SK-N-SH (cell line): ENCODE measurements around the gene TMEM11. TPM values are rescaled to one million over a fixed set of nuclear protein-coding genes. Genes with fewer than 3 reads are reported as not detected.

Source experiments
- CTCF ChIA-PET: fragments of 300-600, 350-600 bp; formaldehyde crosslinking; extraction: SDS; loops from one replicate; lab custom pipeline; 2021; lab: Yijun Ruan, JAX
- POLR2A ChIA-PET: fragments of 350-600 bp; sonication (Branson Sonifier 250); formaldehyde crosslinking; extraction: SDS; loops from one replicate; lab custom pipeline; 2020; ENCODE audit warnings: antibody characterized with exemption, inconsistent platforms; lab: Yijun Ruan, JAX
- DNase-seq: peaks from one replicate; pipeline ENCODE4 v3.0.0; 2012
- H2AFZ ChIP-seq: fragments of 200-600 bp; sonication (generic); 2 replicates; pipeline ENCODE4 v1.8.1; 2016; ENCODE audit warnings: antibody characterized with exemption, mild to moderate bottlenecking, low read depth
- H3F3A ChIP-seq: fragments of 200-600 bp; sonication (generic); replicated peaks from 2 replicates; pipeline ENCODE3; 2016; ENCODE audit warnings: antibody characterized with exemption, mild to moderate bottlenecking; ENCODE audit not compliant: insufficient read depth
- H3K27ac ChIP-seq, 2 experiments: fragments of 200-500 bp in 1 of 2; fragments of 200-600 bp in 1 of 2; sonication (Bioruptor generic) in 1 of 2; sonication (generic), shearing (Covaris generic) in 1 of 2; 2 replicates each; pipeline versions ENCODE4 v1.5.1 to v1.6.1; 2014 to 2016; ENCODE audit warnings: low read depth in 2 of 2, inconsistent platforms in 1 of 2, low read length in 1 of 2, mild to moderate bottlenecking in 1 of 2, mixed read lengths in 1 of 2
- H3K27me3 ChIP-seq: fragments of 200-600 bp; sonication (generic), shearing (Covaris generic); 2 replicates; pipeline ENCODE4 v1.6.1; 2016; ENCODE audit warnings: mixed run types; ENCODE audit not compliant: insufficient read depth
- H3K36me3 ChIP-seq, 2 experiments: fragments of 200-500 bp in 1 of 2; fragments of 200-600 bp in 1 of 2; sonication (Bioruptor generic) in 1 of 2; sonication (generic) in 1 of 2; replicated peaks in 1 of 2; 2 replicates each; pipeline versions ENCODE3 to v1.5.1; 2014 to 2016; ENCODE audit warnings: low read length in 1 of 2, mild to moderate bottlenecking in 1 of 2; ENCODE audit not compliant: insufficient read depth in 2 of 2, control insufficient read depth in 1 of 2
- H3K4me1 ChIP-seq, 2 experiments: fragments of 200-500 bp in 1 of 2; fragments of 200-600 bp in 1 of 2; sonication (Bioruptor generic) in 1 of 2; sonication (generic), shearing (Covaris generic) in 1 of 2; 2 replicates each; pipeline versions ENCODE4 v1.5.1 to v1.6.1; 2014 to 2016; ENCODE audit warnings: low read depth in 1 of 2, low read length in 1 of 2, mixed run types in 1 of 2; ENCODE audit not compliant: insufficient read depth in 2 of 2, control insufficient read depth in 1 of 2
- H3K4me2 ChIP-seq: fragments of 200-600 bp; sonication (generic), shearing (Covaris generic); 2 replicates; pipeline ENCODE4 v1.6.1; 2017; ENCODE audit warnings: mixed run types
- H3K4me3 ChIP-seq, 2 experiments: fragments of 200-500 bp in 1 of 2; fragments of 200-600 bp in 1 of 2; sonication (Bioruptor generic) in 1 of 2; sonication (generic), shearing (Covaris generic) in 1 of 2; 2 replicates each; pipeline versions ENCODE4 v1.5.1 to v1.8.1; 2014 to 2016; ENCODE audit warnings: low read depth in 2 of 2, inconsistent platforms in 1 of 2, low read length in 1 of 2, mild to moderate bottlenecking in 1 of 2, mixed read lengths in 1 of 2, moderate library complexity in 1 of 2
- H3K79me2 ChIP-seq: fragments of 200-600 bp; sonication (generic); 2 replicates; pipeline ENCODE4 v1.8.1; 2017; ENCODE audit warnings: mild to moderate bottlenecking; ENCODE audit not compliant: insufficient read depth
- H3K9ac ChIP-seq: fragments of 200-600 bp; sonication (generic); 2 replicates; pipeline ENCODE4 v1.6.1; 2017; ENCODE audit warnings: mixed run types
- H3K9me2 ChIP-seq: fragments of 200-600 bp; sonication (generic); 2 replicates; pipeline ENCODE4 v1.6.1; 2017; ENCODE audit warnings: mixed run types
- H3K9me3 ChIP-seq: fragments of 200-600 bp; sonication (generic); 2 replicates; pipeline ENCODE4 v1.6.1; 2017; ENCODE audit warnings: mixed run types, mild to moderate bottlenecking, moderate library complexity
- H4K20me1 ChIP-seq: fragments of 200-600 bp; sonication (generic); 2 replicates; pipeline ENCODE4 v1.6.1; 2017; ENCODE audit warnings: mild to moderate bottlenecking, mixed run types; ENCODE audit not compliant: insufficient read depth
- CHD2 ChIP-seq: fragments of 150-350 bp; IDR thresholded peaks from 2 replicates; pipeline ENCODE4 v1.6.1; 2018; ENCODE audit warnings: low read length; ENCODE audit not compliant: partially characterized antibody
- CTCF ChIP-seq: fragments of 200-600 bp; sonication (generic); IDR thresholded peaks from 2 replicates; pipeline ENCODE4 v1.6.1; 2017; ENCODE audit warnings: antibody characterized with exemption, mild to moderate bottlenecking, moderate library complexity
- ELF1 ChIP-seq: IDR thresholded peaks from 2 replicates; pipeline ENCODE4 v1.4.0; 2012
- EP300 ChIP-seq, 2 experiments: IDR thresholded peaks; 2 replicates each; pipeline versions ENCODE4 v1.4.0 to v1.6.1; 2012; ENCODE audit warnings: borderline replicate concordance in 1 of 2, low read depth in 1 of 2, low read length in 1 of 2
- EZH2phosphoT487 ChIP-seq: fragments of 200-600 bp; sonication (generic); IDR thresholded peaks from 2 replicates; pipeline ENCODE4 v1.6.1; 2017; ENCODE audit warnings: low read depth, mixed run types, mild to moderate bottlenecking, antibody characterized with exemption, moderate library complexity, borderline replicate concordance
- FOSL2 ChIP-seq: IDR thresholded peaks from 2 replicates; pipeline ENCODE4 v1.4.0; 2012; ENCODE audit warnings: low read depth, mild to moderate bottlenecking, moderate library complexity, borderline replicate concordance
- FOXJ3 ChIP-seq: sonication (generic); formaldehyde crosslinking; IDR thresholded peaks from 2 replicates; pipeline ENCODE4 v1.5.1; 2020; ENCODE audit warnings: mild to moderate bottlenecking, missing genetic modification reagents
- FOXM1 ChIP-seq: IDR thresholded peaks from 2 replicates; pipeline ENCODE4 v1.4.0; 2012; ENCODE audit warnings: low read depth, mild to moderate bottlenecking
- GABPA ChIP-seq: IDR thresholded peaks from 2 replicates; pipeline ENCODE4 v1.4.0; 2012; ENCODE audit warnings: low read depth, mild to moderate bottlenecking
- JUND ChIP-seq: IDR thresholded peaks from 2 replicates; pipeline ENCODE4 v1.4.0; 2012
- MEF2A ChIP-seq: IDR thresholded peaks from 2 replicates; pipeline ENCODE4 v1.4.0; 2012; ENCODE audit warnings: low read depth, borderline replicate concordance
- MXI1 ChIP-seq: IDR thresholded peaks from 2 replicates; pipeline ENCODE4 v1.6.1; 2012; ENCODE audit warnings: mild to moderate bottlenecking, low read depth, low read length, improper control_type of control experiment
- POLR2AphosphoS5 ChIP-seq: IDR thresholded peaks from 2 replicates; pipeline ENCODE4 v1.6.1; 2012; ENCODE audit warnings: low read depth, low read length
- REST ChIP-seq: IDR thresholded peaks from 2 replicates; pipeline ENCODE4 v1.6.1; 2012; ENCODE audit warnings: mild to moderate bottlenecking, low read depth, low read length, moderate library complexity
- SIN3A ChIP-seq: IDR thresholded peaks from 2 replicates; pipeline ENCODE4 v1.6.1; 2012; ENCODE audit warnings: low read depth, mild to moderate bottlenecking, low read length, moderate library complexity, borderline replicate concordance
- SMC3 ChIP-seq: IDR thresholded peaks from 2 replicates; pipeline ENCODE4 v1.6.1; 2012; ENCODE audit warnings: low read depth, low read length, improper control_type of control experiment
- WGBS: methylation state at CpG from one replicate; pipeline ENCODE4 v1.1.6; 2017; ENCODE audit warnings: low lambda C conversion rate; 5-methylcytosine and 5-hydroxymethylcytosine counted together
- polyA plus RNA-seq, 3 experiments: library from polyadenylated mRNA; depleted of rRNA; stranded (reverse); fragments of >200 nt; gene quantifications; 2 replicates each; pipeline ENCODE4 v1.2.3, GENCODE V29; 2012
- TF ChIP-seq, protein P1 (sequence below): fragments of 150-350 bp; IDR thresholded peaks from 2 replicates; pipeline ENCODE4 v1.6.1; 2016; ENCODE audit warnings: mild to moderate bottlenecking, low read depth, low read length
- TF ChIP-seq, protein P2 (sequence below): IDR thresholded peaks from 2 replicates; pipeline ENCODE4 v1.4.0; 2012; ENCODE audit warnings: low read depth, borderline replicate concordance
- TF ChIP-seq, protein P3 (sequence below): fragments of 150-350 bp; IDR thresholded peaks from 2 replicates; pipeline ENCODE4 v1.6.1; 2017; ENCODE audit warnings: antibody characterized with exemption, low read length, low read depth, borderline replicate concordance

The TMEM11 gene
- polyA plus RNA-seq, 1 of the 3 experiments (the other 2 are of a cell fraction): 52.3 TPM

- H3K27ac ChIP-seq: no peak overlapping the region
Observed at GRCh38 chr17:21199311-21199710, 14.7 kb downstream of the TMEM11 start.

More at GRCh38 chr17:21199311-21199710, 14.7 kb downstream of the TMEM11 start:
- Histone ChIP-seq H3K79me2 (peaks cover 78% of the 10 kb centered on the region), H3K9me3 (no peaks in the 10 kb centered on the region), H3K4me1 (peaks cover 0 to 25% of the 10 kb centered on the region in 2 experiments; a peak in 1 of 4 replicates), H3K4me3 (no peak overlapping the region), H2AFZ (no peak overlapping the region), H4K20me1 (peaks cover 67% of the 10 kb centered on the region), H3K9me2 (no peaks in the 10 kb centered on the region), H3K27me3 (no peaks in the 10 kb centered on the region), H3K9ac (no peak overlapping the region), H3K4me2 (no peak overlapping the region), H3F3A (no peaks in the 10 kb centered on the region), H3K36me3 (peaks cover 4 to 14% of the 10 kb centered on the region in 2 experiments)
- DNase-seq: no peak
- TF ChIP-seq GABPA (no peak), FOXJ3 (CRISPR knock-in tag) (no peak), FOSL2 (no peak), CTCF (no peak), SIN3A (no peak), ELF1 (no peak), EZH2phosphoT487 (no peak), CHD2 (no peak), EP300 (IDR thresholded peaks at IDR 0.05; ENCODE audit: borderline replicate concordance in 1 of 2, low read depth in 1 of 2, low read length in 1 of 2) (no peak), POLR2AphosphoS5 (no peak), FOXM1 (no peak), MEF2A (no peak), JUND (no peak), REST (no peak), SMC3 (no peak), MXI1 (no peak)
- TF ChIP-seq, protein P1, sequence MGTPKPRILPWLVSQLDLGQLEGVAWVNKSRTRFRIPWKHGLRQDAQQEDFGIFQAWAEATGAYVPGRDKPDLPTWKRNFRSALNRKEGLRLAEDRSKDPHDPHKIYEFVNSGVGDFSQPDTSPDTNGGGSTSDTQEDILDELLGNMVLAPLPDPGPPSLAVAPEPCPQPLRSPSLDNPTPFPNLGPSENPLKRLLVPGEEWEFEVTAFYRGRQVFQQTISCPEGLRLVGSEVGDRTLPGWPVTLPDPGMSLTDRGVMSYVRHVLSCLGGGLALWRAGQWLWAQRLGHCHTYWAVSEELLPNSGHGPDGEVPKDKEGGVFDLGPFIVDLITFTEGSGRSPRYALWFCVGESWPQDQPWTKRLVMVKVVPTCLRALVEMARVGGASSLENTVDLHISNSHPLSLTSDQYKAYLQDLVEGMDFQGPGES: no peak
- TF ChIP-seq, protein P2, sequence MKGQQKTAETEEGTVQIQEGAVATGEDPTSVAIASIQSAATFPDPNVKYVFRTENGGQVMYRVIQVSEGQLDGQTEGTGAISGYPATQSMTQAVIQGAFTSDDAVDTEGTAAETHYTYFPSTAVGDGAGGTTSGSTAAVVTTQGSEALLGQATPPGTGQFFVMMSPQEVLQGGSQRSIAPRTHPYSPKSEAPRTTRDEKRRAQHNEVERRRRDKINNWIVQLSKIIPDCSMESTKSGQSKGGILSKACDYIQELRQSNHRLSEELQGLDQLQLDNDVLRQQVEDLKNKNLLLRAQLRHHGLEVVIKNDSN: no peak
- TF ChIP-seq, protein P3, sequence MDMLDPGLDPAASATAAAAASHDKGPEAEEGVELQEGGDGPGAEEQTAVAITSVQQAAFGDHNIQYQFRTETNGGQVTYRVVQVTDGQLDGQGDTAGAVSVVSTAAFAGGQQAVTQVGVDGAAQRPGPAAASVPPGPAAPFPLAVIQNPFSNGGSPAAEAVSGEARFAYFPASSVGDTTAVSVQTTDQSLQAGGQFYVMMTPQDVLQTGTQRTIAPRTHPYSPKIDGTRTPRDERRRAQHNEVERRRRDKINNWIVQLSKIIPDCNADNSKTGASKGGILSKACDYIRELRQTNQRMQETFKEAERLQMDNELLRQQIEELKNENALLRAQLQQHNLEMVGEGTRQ: no peak
- 84% methylated on average over 9 of the region's 9 CpGs for WGBS
- POLR2A ChIA-PET: no interaction called here
- CTCF ChIA-PET: interaction anchor here (0.7 to 1.4 kb wide), 2 partner anchors 70 to 312 kb away, joined by 3 read pairs; no protein-coding TSS in a partner anchor
